ENCODE results near the gene MCRIP2. TPM values are rescaled to one million over a fixed set of nuclear protein-coding genes. Genes with fewer than 3 reads are reported as not detected.

Gene MCRIP2
- total and polyA plus RNA-seq, 7 donors = 52.1 to 132 (median 63.4) TPM

- Histone ChIP-seq H3K9me3 (no peaks in the 10 kb centered on the region), H3K27ac (no peak overlapping the region), H3K4me1 (peaks cover 0 to 19% (median 14%) of the 10 kb centered on the region in 4 donors), H3K4me3 (no peak overlapping the region), H3K36me3 (peaks cover 0 to 48% (median 3%) of the 10 kb centered on the region in 4 donors), H3K27me3 (no peaks in the 10 kb centered on the region)
- 95 to 96% methylated on average over 22 of the region's 22 CpGs for WGBS, 2 donors
- TF ChIP-seq CTCF (IDR thresholded peaks at IDR 0.05) (no peak), POLR2A (IDR thresholded peaks at IDR 0.05) (no peak), POLR2AphosphoS5 (IDR thresholded peaks at IDR 0.05) (no peak), EP300 (IDR thresholded peaks at IDR 0.05) (no peak)
- DNase-seq = no peak
- intact Hi-C loops (cut with DNase I) = no loop called here
Observed at GRCh38 chr16:657487-657886, 15.9 kb downstream of the MCRIP2 start.

DNA sequence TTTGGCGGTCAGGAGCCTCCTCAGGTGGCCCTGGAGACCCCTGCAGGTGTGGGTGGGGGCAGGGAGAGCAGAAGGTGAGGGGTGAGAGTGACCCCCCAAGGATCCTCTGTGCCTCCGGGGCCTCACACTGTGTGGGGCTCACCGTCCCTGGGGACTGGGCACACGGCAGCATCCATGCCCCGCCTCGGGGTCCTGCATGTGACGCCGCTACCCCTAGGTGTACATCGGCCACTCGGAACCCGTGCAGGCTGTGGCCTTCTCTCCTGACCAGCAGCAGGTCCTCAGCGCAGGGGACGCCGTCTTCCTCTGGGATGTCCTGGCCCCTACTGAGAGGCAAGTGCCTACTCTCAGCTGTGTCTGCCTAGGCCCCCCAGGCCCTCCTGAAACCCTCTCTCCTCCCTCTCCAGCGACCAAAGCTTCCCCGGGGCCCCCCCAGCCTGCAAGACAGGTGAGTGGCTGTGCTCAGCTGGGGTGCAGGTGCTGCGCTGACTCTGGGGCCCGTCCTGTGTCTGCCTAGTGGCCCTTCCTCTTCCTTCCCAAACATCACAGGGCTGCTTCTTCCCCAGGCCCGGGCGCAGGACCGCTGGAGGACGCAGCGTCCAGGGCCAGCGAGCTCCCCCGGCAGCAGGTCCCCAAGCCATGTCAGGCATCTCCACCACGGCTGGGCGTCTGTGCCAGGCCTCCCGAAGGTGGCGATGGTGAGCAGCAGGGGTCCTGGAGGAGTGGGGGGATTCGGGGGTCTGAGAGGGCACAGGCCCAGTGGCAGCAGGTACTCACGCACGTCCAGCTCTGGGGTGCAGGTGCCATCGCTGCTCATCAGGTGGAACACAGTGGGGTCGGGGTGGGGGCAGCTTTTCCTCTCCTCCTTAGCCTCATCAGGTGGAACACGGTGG is 17.3 kb downstream of the MCRIP2 start:
- Histone ChIP-seq H3K9me3 (no peaks in the 10 kb centered on the region), H3K27me3 (no peaks in the 10 kb centered on the region), H3K4me3 (no peak overlapping the region), H3K4me1 (peaks cover 0 to 19% (median 14%) of the 10 kb centered on the region in 4 donors), H3K36me3 (peaks cover 0 to 35% (median 3%) of the 10 kb centered on the region in 4 donors), H3K27ac (no peak overlapping the region)
- intact Hi-C loops (cut with DNase I) = no loop called here
- TF ChIP-seq POLR2AphosphoS5 (IDR thresholded peaks at IDR 0.05) (no peak), EP300 (IDR thresholded peaks at IDR 0.05) (no peak), CTCF (IDR thresholded peaks at IDR 0.05) (no peak), POLR2A (IDR thresholded peaks at IDR 0.05) (no peak)
- 92% methylated on average over 35 of the region's 35 CpGs for WGBS, 2 donors
- no peak for DNase-seq

GRCh38 chr16:659618-660017 is 18.0 kb downstream of the MCRIP2 start:
- DNase-seq = no peak
- H3K9me3 ChIP-seq = no peaks in the 10 kb centered on the region
- no peak overlapping the region for H3K4me3 ChIP-seq
- WGBS, 2 donors = 87 to 92% methylated on average over 20 of the region's 20 CpGs
- H3K36me3 ChIP-seq = peaks cover 0 to 35% (median 3%) of the 10 kb centered on the region in 4 donors
- TF ChIP-seq POLR2AphosphoS5 (IDR thresholded peaks at IDR 0.05) = no peak
- no peaks in the 10 kb centered on the region for H3K27me3 ChIP-seq
- intact Hi-C loops (cut with DNase I) = loop anchor here (1.0 to 10.0 kb wide), 4 partner anchors 17 to 275 kb away; partner anchors contain the start of genes CAPN15 and PGAP6
- H3K4me1 ChIP-seq = peaks cover 0 to 19% (median 14%) of the 10 kb centered on the region in 4 donors
- H3K27ac ChIP-seq = peak overlapping the region in 1 of 4 donors; percentile 71

GRCh38 chr16:660132-660458 is 18.5 kb downstream of the MCRIP2 start:
- 61 to 64% methylated on average over 6 of the region's 6 CpGs for WGBS, 2 donors
- Histone ChIP-seq H3K4me1 (peaks cover 0 to 19% (median 14%) of the 10 kb centered on the region in 4 donors), H3K27ac (peak overlapping the region; percentile 71 to 87 (median 84)), H3K36me3 (peaks cover 0 to 30% (median 3%) of the 10 kb centered on the region in 4 donors), H3K9me3 (no peaks in the 10 kb centered on the region), H3K4me3 (peak overlapping the region in 3 of 4 donors; percentile 24 to 39 (median 38)), H3K27me3 (no peaks in the 10 kb centered on the region)
- DNase-seq = no peak
- TF ChIP-seq EP300 (IDR thresholded peaks at IDR 0.05) (no peak), POLR2AphosphoS5 (IDR thresholded peaks at IDR 0.05) (no peak), CTCF (IDR thresholded peaks at IDR 0.05) (no peak), POLR2A (IDR thresholded peaks at IDR 0.05) (no peak)
- intact Hi-C loops (cut with DNase I) = loop anchor here (1.0 to 10.0 kb wide), 4 partner anchors 18 to 275 kb away; partner anchors contain the start of genes CAPN15 and PGAP6

DNA sequence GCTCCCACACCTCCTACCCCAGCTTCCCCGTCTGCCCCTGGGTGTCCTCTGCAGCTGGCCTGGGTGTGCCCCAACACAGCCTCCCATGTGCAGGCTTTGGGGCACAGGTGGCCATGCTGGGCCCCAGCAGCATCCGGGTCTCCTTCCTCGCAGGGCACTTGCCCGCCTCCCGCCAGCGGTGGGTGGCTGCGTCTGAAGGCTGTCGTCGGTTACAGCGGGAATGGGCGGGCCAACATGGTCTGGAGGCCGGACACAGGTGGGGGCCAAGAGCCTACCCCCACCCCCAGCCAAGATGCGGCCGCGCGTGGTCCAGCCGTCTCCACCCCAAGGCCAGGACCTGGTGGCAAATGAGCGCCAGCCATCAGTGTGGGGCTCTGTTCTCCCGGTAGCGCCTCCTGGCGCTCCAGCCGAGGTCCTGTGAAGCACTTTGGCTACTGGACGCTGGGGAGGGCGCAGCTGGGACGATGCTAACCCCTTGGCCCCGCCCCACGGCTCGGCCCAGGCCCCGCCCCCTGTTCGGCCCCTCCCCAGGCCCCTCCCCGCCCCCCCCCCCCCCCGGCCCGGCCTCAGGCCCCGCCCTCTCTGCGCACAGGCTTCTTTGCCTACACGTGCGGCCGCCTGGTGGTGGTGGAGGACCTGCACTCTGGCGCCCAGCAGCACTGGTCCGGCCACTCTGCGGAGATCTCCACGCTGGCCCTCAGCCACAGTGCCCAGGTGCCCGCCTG is 19.0 kb downstream of the MCRIP2 start:
- Histone ChIP-seq H3K4me3 (peak overlapping the region in 3 of 4 donors; percentile 24 to 39 (median 38)), H3K4me1 (peaks cover 0 to 19% (median 14%) of the 10 kb centered on the region in 4 donors), H3K27ac (peak overlapping the region; percentile 75 to 87 (median 84)), H3K9me3 (no peaks in the 10 kb centered on the region), H3K36me3 (peaks cover 0 to 25% (median 3%) of the 10 kb centered on the region in 4 donors), H3K27me3 (no peaks in the 10 kb centered on the region)
- intact Hi-C loops (cut with DNase I) = loop anchor here (1.0 to 10.0 kb wide), 4 partner anchors 18 to 276 kb away; partner anchors contain the start of genes CAPN15 and PGAP6
- TF ChIP-seq EP300 (IDR thresholded peaks at IDR 0.05) (no peak), POLR2A (IDR thresholded peaks at IDR 0.05) (no peak), POLR2AphosphoS5 (IDR thresholded peaks at IDR 0.05) (peak; percentile 38 to 73 (median 42)), CTCF (IDR thresholded peaks at IDR 0.05) (peak; percentile 47 to 74 (median 63))
- WGBS, 2 donors = 8 to 20% methylated on average over 38 to 41 of the region's 43 CpGs
- DNase-seq = peak; percentile 96

Measured in sigmoid colon (tissue), 7 donors.